H9 (cell line): ENCODE data around the gene ATP10B. TPM values are rescaled to one million over a fixed set of nuclear protein-coding genes. Genes with fewer than 3 reads are reported as not detected.

Source experiments
- DNase-seq: peaks from one replicate; pipeline ENCODE4 v3.0.0-alpha.2; 2017
- H2AFZ ChIP-seq: one replicate; pipeline ENCODE4 v1.6.1; 2013; ENCODE audit warnings: mild to moderate bottlenecking, low read length, control low read depth, moderate library complexity
- H2AK5ac ChIP-seq: 2 replicates; pipeline ENCODE4 v1.6.1; 2013; ENCODE audit warnings: low read length, control low read depth, mixed read lengths; ENCODE audit not compliant: insufficient read length
- H2BK120ac ChIP-seq: one replicate; pipeline ENCODE4 v1.6.1; 2013; ENCODE audit warnings: low read depth, mild to moderate bottlenecking, low read length, control low read depth, inconsistent platforms; ENCODE audit not compliant: poor library complexity, severe bottlenecking
- H2BK12ac ChIP-seq: 2 replicates; pipeline ENCODE4 v1.6.1; 2013; ENCODE audit warnings: low read length, control low read depth, mixed read lengths, low read depth; ENCODE audit not compliant: insufficient read length
- H2BK15ac ChIP-seq: 2 replicates; pipeline ENCODE4 v1.6.1; 2013; ENCODE audit warnings: low read depth, low read length, control low read depth
- H2BK20ac ChIP-seq: one replicate; pipeline ENCODE4 v1.6.1; 2013; ENCODE audit warnings: low read depth, mild to moderate bottlenecking, low read length, control low read depth, inconsistent platforms; ENCODE audit not compliant: poor library complexity, severe bottlenecking
- H2BK5ac ChIP-seq: 2 replicates; pipeline ENCODE4 v1.6.1; 2013; ENCODE audit warnings: low read length, control low read depth, mixed read lengths; ENCODE audit not compliant: insufficient read length
- H3K14ac ChIP-seq: 2 replicates; pipeline ENCODE4 v1.6.1; 2013; ENCODE audit warnings: low read length, control low read depth; ENCODE audit not compliant: insufficient read depth
- H3K18ac ChIP-seq: 2 replicates; pipeline ENCODE4 v1.6.1; 2013; ENCODE audit warnings: low read depth, mild to moderate bottlenecking, mixed read lengths, low read length, control low read depth; ENCODE audit not compliant: insufficient read length
- H3K23ac ChIP-seq: 2 replicates; pipeline ENCODE4 v1.6.1; 2013; ENCODE audit warnings: low read length, control low read depth, mixed read lengths, low read depth; ENCODE audit not compliant: insufficient read length
- H3K23me2 ChIP-seq: 2 replicates; pipeline ENCODE4 v1.6.1; 2013; ENCODE audit warnings: low read depth, mild to moderate bottlenecking, mixed read lengths, low read length, control low read depth; ENCODE audit not compliant: insufficient read length, poor library complexity, severe bottlenecking
- H3K27ac ChIP-seq: 2 replicates; pipeline ENCODE4 v1.5.1; 2013; ENCODE audit warnings: low read length, control low read depth, mixed read lengths, low read depth; ENCODE audit not compliant: insufficient read length
- H3K27me3 ChIP-seq: 2 replicates; pipeline ENCODE4 v1.6.1; 2013; ENCODE audit warnings: low read length, control low read depth, inconsistent platforms; ENCODE audit not compliant: insufficient read depth
- H3K4ac ChIP-seq: 2 replicates; pipeline ENCODE4 v1.6.1; 2013; ENCODE audit warnings: low read depth, mild to moderate bottlenecking, control low read depth, inconsistent platforms, low read length, moderate library complexity
- H3K4me1 ChIP-seq: 2 replicates; pipeline ENCODE4 v1.6.1; 2013; ENCODE audit warnings: low read length, control low read depth, inconsistent platforms; ENCODE audit not compliant: insufficient read depth
- H3K4me2 ChIP-seq: 2 replicates; pipeline ENCODE4 v1.6.1; 2013; ENCODE audit warnings: low read length, control low read depth, mixed read lengths; ENCODE audit not compliant: insufficient read length, insufficient read depth
- H3K56ac ChIP-seq: 2 replicates; pipeline ENCODE4 v1.6.1; 2013; ENCODE audit warnings: low read depth, mild to moderate bottlenecking, mixed read lengths, low read length, control low read depth; ENCODE audit not compliant: insufficient read length
- H3K79me1 ChIP-seq: 2 replicates; pipeline ENCODE4 v1.6.1; 2013; ENCODE audit warnings: low read depth, mild to moderate bottlenecking, moderate library complexity, low read length, control low read depth, inconsistent platforms; ENCODE audit not compliant: insufficient read depth, poor library complexity, severe bottlenecking
- H3K79me2 ChIP-seq: 2 replicates; pipeline ENCODE4 v1.6.1; 2013; ENCODE audit warnings: low read length, control low read depth, inconsistent platforms; ENCODE audit not compliant: insufficient read depth
- H3K9ac ChIP-seq: 2 replicates; pipeline ENCODE4 v1.6.1; 2013; ENCODE audit warnings: low read length, control low read depth, mixed read lengths; ENCODE audit not compliant: insufficient read length; ENCODE audit errors: extremely low read depth
- H3K9me3 ChIP-seq: one replicate; pipeline ENCODE4 v1.6.1; 2013; ENCODE audit warnings: low read depth, low read length, inconsistent platforms; ENCODE audit not compliant: control insufficient read depth
- H3T11ph ChIP-seq: one replicate; pipeline ENCODE4 v1.6.1; 2013; ENCODE audit warnings: mild to moderate bottlenecking, low read length, control low read depth, inconsistent platforms
- H4K20me1 ChIP-seq: one replicate; pipeline ENCODE4 v1.6.1; 2013; ENCODE audit not compliant: control insufficient read depth, insufficient read length, insufficient read depth
- H4K5ac ChIP-seq: 2 replicates; pipeline ENCODE4 v1.6.1; 2013; ENCODE audit warnings: low read depth, mild to moderate bottlenecking, mixed read lengths, low read length, control low read depth; ENCODE audit not compliant: insufficient read length
- H4K8ac ChIP-seq: replicated peaks from 2 replicates; pipeline ENCODE4 v1.6.1; 2013; ENCODE audit warnings: low read length, control low read depth, mixed read lengths, low read depth; ENCODE audit not compliant: insufficient read length
- H4K91ac ChIP-seq: 2 replicates; pipeline ENCODE4 v1.6.1; 2013; ENCODE audit warnings: low read depth, mild to moderate bottlenecking, moderate library complexity, mixed read lengths, low read length, control low read depth; ENCODE audit not compliant: insufficient read length
- H3K27ac Mint-ChIP-seq, 3 experiments: 2 replicates in 2 of 3; 3 replicates in 1 of 3; pipeline ENCODE4 v1.8.0; 2020 to 2021; ENCODE audit warnings: mixed read lengths in 3 of 3, mild to moderate bottlenecking in 1 of 3, moderate library complexity in 1 of 3
- H3K27me3 Mint-ChIP-seq: 2 replicates; pipeline ENCODE4 v1.8.0; 2021; ENCODE audit warnings: low read depth, mild to moderate bottlenecking, moderate library complexity, mixed read lengths
- H3K36me3 Mint-ChIP-seq, 3 experiments: 2 replicates in 2 of 3; 3 replicates in 1 of 3; pipeline ENCODE4 v1.8.0; 2020 to 2021; ENCODE audit warnings: low read depth in 3 of 3, mixed read lengths in 3 of 3; ENCODE audit not compliant: insufficient read depth in 1 of 3
- H3K4me1 Mint-ChIP-seq, 2 experiments: 2 replicates each; pipeline ENCODE4 v1.8.0; 2020; ENCODE audit warnings: mixed read lengths in 2 of 2
- H3K4me3 Mint-ChIP-seq, 2 experiments: 2 replicates in 1 of 2; 3 replicates in 1 of 2; pipeline ENCODE4 v1.8.0; 2020 to 2021; ENCODE audit warnings: mild to moderate bottlenecking in 2 of 2, mixed read lengths in 2 of 2, moderate library complexity in 1 of 2
- H3K9me3 Mint-ChIP-seq, 2 experiments: 2 replicates in 1 of 2; 3 replicates in 1 of 2; pipeline ENCODE4 v1.8.0; 2020; ENCODE audit warnings: mild to moderate bottlenecking in 2 of 2, mixed read lengths in 2 of 2, moderate library complexity in 1 of 2
- total RNA-seq: library from RNA; stranded (reverse); gene quantifications from 2 replicates; pipeline ENCODE4 v1.2.1, GENCODE V29; 2021
- TF ChIP-seq, protein P1 (sequence below): fragments of 200-600 bp; sonication (generic); conservative IDR thresholded peaks from 3 replicates; pipeline ENCODE4 v1.8.0; 2021; ENCODE audit warnings: antibody characterized with exemption, mild to moderate bottlenecking

ATP10B gene
- total RNA-seq, 1 experiment from 2014 or later: 0.42 TPM

DNA sequence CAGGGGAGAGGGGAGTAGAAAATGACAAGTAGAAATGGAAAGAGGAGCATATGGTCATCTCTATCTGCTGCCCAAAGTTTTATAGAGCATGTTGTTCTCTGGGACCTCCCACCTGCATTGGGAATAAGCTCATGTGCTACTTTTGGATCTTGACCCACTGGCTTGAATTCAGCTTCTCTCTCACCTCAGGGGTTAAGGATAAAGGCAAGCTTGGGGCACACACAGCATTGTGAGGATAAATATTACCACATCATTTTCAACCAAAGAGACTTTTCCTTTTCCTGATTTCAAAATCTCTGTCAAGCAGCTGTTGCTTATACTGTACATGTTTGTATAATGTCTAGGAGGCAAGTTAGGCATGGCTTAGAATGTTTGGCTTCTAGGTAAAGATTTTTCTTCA is 16.6 kb downstream of the ATP10B start:
- no peak overlapping the region for H2BK12ac ChIP-seq
- no peak overlapping the region for H3K4me2 ChIP-seq
- no peak overlapping the region for H3K27ac Mint-ChIP-seq
- DNase-seq: no peak
- H2AFZ ChIP-seq: no peak overlapping the region
- H4K91ac ChIP-seq: no peak overlapping the region
- H3K18ac ChIP-seq: no peak overlapping the region
- no peak overlapping the region for H3K9ac ChIP-seq
- no peak overlapping the region for H2BK20ac ChIP-seq
- no peaks in the 10 kb centered on the region for H3K79me1 ChIP-seq
- H3K9me3 Mint-ChIP-seq: peaks cover 0 to 7% of the 10 kb centered on the region in 2 experiments; a peak in 2 of 5 replicates
- no peak overlapping the region for H4K5ac ChIP-seq
- no peaks in the 10 kb centered on the region for H3K27me3 Mint-ChIP-seq
- H3K14ac ChIP-seq: no peak overlapping the region
- no peak overlapping the region for H3K27ac ChIP-seq
- TF ChIP-seq, protein P1, sequence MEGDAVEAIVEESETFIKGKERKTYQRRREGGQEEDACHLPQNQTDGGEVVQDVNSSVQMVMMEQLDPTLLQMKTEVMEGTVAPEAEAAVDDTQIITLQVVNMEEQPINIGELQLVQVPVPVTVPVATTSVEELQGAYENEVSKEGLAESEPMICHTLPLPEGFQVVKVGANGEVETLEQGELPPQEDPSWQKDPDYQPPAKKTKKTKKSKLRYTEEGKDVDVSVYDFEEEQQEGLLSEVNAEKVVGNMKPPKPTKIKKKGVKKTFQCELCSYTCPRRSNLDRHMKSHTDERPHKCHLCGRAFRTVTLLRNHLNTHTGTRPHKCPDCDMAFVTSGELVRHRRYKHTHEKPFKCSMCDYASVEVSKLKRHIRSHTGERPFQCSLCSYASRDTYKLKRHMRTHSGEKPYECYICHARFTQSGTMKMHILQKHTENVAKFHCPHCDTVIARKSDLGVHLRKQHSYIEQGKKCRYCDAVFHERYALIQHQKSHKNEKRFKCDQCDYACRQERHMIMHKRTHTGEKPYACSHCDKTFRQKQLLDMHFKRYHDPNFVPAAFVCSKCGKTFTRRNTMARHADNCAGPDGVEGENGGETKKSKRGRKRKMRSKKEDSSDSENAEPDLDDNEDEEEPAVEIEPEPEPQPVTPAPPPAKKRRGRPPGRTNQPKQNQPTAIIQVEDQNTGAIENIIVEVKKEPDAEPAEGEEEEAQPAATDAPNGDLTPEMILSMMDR: no peak
- no peaks in the 10 kb centered on the region for H3K79me2 ChIP-seq
- H3K27me3 ChIP-seq: no peaks in the 10 kb centered on the region
- H3K9me3 ChIP-seq: no peaks in the 10 kb centered on the region
- peaks cover 0 to 8% (median 0%) of the 10 kb centered on the region in 3 experiments; a peak in 2 of 7 replicates for H3K36me3 Mint-ChIP-seq
- H2AK5ac ChIP-seq: no peak overlapping the region
- no peak overlapping the region for H3K4ac ChIP-seq
- no peak overlapping the region for H2BK15ac ChIP-seq
- H4K20me1 ChIP-seq: no peaks in the 10 kb centered on the region
- no peaks in the 10 kb centered on the region for H3K23me2 ChIP-seq
- H3K4me3 Mint-ChIP-seq: no peak overlapping the region
- no peak overlapping the region for H2BK5ac ChIP-seq
- H3K56ac ChIP-seq: no peak overlapping the region
- no peak overlapping the region for H3K23ac ChIP-seq
- H3K4me1 Mint-ChIP-seq: no peaks in the 10 kb centered on the region
- H3K4me1 ChIP-seq: no peaks in the 10 kb centered on the region
- no peak overlapping the region for H2BK120ac ChIP-seq
- no peak overlapping the region for H3T11ph ChIP-seq
- H4K8ac ChIP-seq: no peak overlapping the region
